Eye (tissue), 1 donor: ENCODE data around the gene CLCNKB.
"Not testable (repeated sequence)": the region's sequence is repeated elsewhere in the genome, so short reads cannot be mapped to it uniquely, and the experiment has no call there.

Experiments
- DNase-seq: peaks from one replicate; pipeline ENCODE4 v3.0.0-alpha.2; 2015

CLCNKB gene

GRCh38 chr1:16061989-16062686, 18.6 kb downstream of the CLCNKB start:
- not testable (repeated sequence) for DNase-seq

GRCh38 chr1:16062687-16063075, 19.1 kb downstream of the CLCNKB start:
- not testable (repeated sequence) for DNase-seq

GRCh38 chr1:16063226-16063829, 19.7 kb downstream of the CLCNKB start:
- DNase-seq = no peak

GRCh38 chr1:16063921-16064320, 20.3 kb downstream of the CLCNKB start:
- DNase-seq = no peak

GRCh38 chr1:16064536-16065268, 21.1 kb downstream of the CLCNKB start:
- no peak for DNase-seq

- DNase-seq = no peak
These were observed 21.6 kb downstream of the CLCNKB start for GRCh38 chr1:16065269-16065576.

- no peak for DNase-seq
These were observed 22.7 kb downstream of the CLCNKB start for GRCh38 chr1:16066245-16066644.

GRCh38 chr1:16067127-16067768, 23.7 kb downstream of the CLCNKB start:
- DNase-seq = peak; percentile 80

- DNase-seq = no peak
These were observed 24.4 kb downstream of the CLCNKB start for GRCh38 chr1:16067933-16068332.

- no peak for DNase-seq
These were observed 25.0 kb downstream of the CLCNKB start for GRCh38 chr1:16068356-16069270.

- DNase-seq = no peak
These were observed 27.2 kb downstream of the CLCNKB start for GRCh38 chr1:16070640-16071355.

GRCh38 chr1:16071614-16072013, 28.0 kb downstream of the CLCNKB start:
- DNase-seq = no peak

GRCh38 chr1:16072095-16072494, 28.5 kb downstream of the CLCNKB start:
- no peak for DNase-seq

- no peak for DNase-seq
These were observed 29.3 kb downstream of the CLCNKB start for GRCh38 chr1:16072616-16073484.

GRCh38 chr1:16073490-16074119, 30.0 kb downstream of the CLCNKB start, which contains the start of gene FAM131C:
Gene FAM131C, minus strand, starts transcription at chr1:16073651. Its CDS starts 209 bp downstream, at chr1:16073442.
- no peak for DNase-seq

GRCh38 chr1:16074217-16074616, 30.6 kb downstream of the CLCNKB start:
- DNase-seq = no peak

- DNase-seq = no peak
These were observed 31.9 kb downstream of the CLCNKB start for GRCh38 chr1:16075337-16076030.

GRCh38 chr1:16076031-16076864, 32.7 kb downstream of the CLCNKB start:
- no peak for DNase-seq

- peak; percentile 66 for DNase-seq
These were observed 33.3 kb downstream of the CLCNKB start for GRCh38 chr1:16076865-16077238.
